CD4-positive, alpha-beta T cell treated with Interleukin-10 for 1 hour (primary cell): Measurements from ENCODE around the gene ZFPM1.
"Not testable (repeated sequence)": the region's sequence is repeated elsewhere in the genome, so short reads cannot be mapped to it uniquely, and the experiment has no call there.

Experiments used
- DNase-seq: peaks from one replicate; pipeline ENCODE4 v3.0.0-alpha.2; 2020

The ZFPM1 gene

GRCh38 chr16:88518411-88519111, 65.5 kb downstream of the ZFPM1 start:
- DNase-seq: not testable (repeated sequence)

GRCh38 chr16:88519240-88519639, 66.2 kb downstream of the ZFPM1 start:
- DNase-seq: no peak

- DNase-seq: no peak
These were observed 67.0 kb downstream of the ZFPM1 start for GRCh38 chr16:88519938-88520653.

- DNase-seq: no peak
These were observed 68.6 kb downstream of the ZFPM1 start for GRCh38 chr16:88521674-88522073.

- DNase-seq: no peak
These were observed 69.3 kb downstream of the ZFPM1 start for GRCh38 chr16:88522276-88522949.

- DNase-seq: no peak
These were observed 70.5 kb downstream of the ZFPM1 start for GRCh38 chr16:88523309-88524161.

GRCh38 chr16:88524274-88524972, 71.3 kb downstream of the ZFPM1 start:
- DNase-seq: no peak

- DNase-seq: no peak
These were observed 72.0 kb downstream of the ZFPM1 start for GRCh38 chr16:88524973-88525662.

GRCh38 chr16:88525663-88525990, 72.5 kb downstream of the ZFPM1 start:
- DNase-seq: no peak

GRCh38 chr16:88526008-88526905, 73.2 kb downstream of the ZFPM1 start:
- DNase-seq: no peak

- no peak for DNase-seq
These were observed 73.8 kb downstream of the ZFPM1 start for GRCh38 chr16:88526906-88527185.

GRCh38 chr16:88527186-88527936, 74.3 kb downstream of the ZFPM1 start:
- peak; percentile 68 for DNase-seq

GRCh38 chr16:88527937-88528743, 75.1 kb downstream of the ZFPM1 start:
- DNase-seq: no peak

- DNase-seq: no peak
These were observed 75.8 kb downstream of the ZFPM1 start for GRCh38 chr16:88528902-88529318.

- DNase-seq: no peak
These were observed 76.5 kb downstream of the ZFPM1 start for GRCh38 chr16:88529596-88529995.

- no peak for DNase-seq
These were observed 77.2 kb downstream of the ZFPM1 start for GRCh38 chr16:88530051-88530857.

- DNase-seq: no peak
These were observed 77.8 kb downstream of the ZFPM1 start for GRCh38 chr16:88530858-88531203.

GRCh38 chr16:88531346-88531745, 78.3 kb downstream of the ZFPM1 start:
- DNase-seq: no peak
